Astrocyte of the cerebellum (primary cell): ENCODE results near the gene HJV.

Source experiments
- DNase-seq: peaks from one replicate; pipeline ENCODE4 v3.0.0-alpha.2; 2011; ENCODE audit warnings: low read depth
- H3K4me3 ChIP-seq: 2 replicates; pipeline ENCODE4 v1.5.1; 2011; ENCODE audit warnings: mild to moderate bottlenecking, low read depth, low read length, moderate library complexity
- CTCF ChIP-seq: IDR thresholded peaks from 2 replicates; pipeline ENCODE4 v1.5.1; 2012; ENCODE audit warnings: low read length, low read depth, moderate library complexity, mild to moderate bottlenecking; ENCODE audit errors: missing control alignments
- in situ Hi-C: cut with HindIII; loops from 2 replicates; pipeline ENCODE4 v1.10.0; 2017; ENCODE audit warnings: low sequenced_read_pairs

The HJV gene

DNA sequence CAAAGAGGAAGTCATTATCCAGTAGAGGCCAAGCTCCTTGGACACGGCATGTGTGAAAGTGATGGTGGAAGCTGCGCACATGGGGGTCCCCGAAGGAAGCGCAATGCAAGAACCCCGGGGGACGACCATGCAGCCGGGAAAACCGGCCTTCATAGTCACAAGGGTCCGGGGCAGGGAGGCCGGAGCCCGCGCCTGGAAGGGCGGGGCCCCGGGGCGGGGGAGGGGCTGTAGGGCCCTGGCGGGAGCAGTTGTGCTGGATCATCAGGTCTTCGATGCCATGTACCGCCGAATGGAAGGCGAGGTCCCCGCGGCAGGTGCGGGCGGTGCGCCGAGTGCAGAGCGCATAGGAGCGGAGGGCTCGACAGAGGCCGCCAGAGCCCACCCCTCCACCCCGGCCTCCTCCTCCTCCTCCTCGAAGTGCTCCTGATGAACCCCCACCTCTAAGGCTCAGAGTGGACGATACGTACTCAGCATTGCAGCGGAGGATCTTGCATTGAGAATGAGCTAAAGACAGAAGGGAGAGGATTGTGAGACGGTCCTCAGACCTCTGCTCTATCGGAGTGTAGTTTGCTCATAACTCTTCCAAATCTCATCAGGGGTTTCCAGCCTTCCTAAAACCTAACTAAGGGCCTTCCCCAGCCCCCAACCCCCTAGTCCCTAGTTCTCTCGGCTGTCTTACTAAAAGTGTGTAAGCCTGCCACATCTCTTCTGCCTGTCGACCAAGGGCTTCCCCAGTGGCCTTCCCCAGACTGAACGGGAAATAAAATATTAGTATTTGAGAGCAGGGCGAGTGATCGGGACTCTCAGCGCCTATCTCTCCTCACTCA, 2.1 kb downstream of the HJV start:
- TF ChIP-seq CTCF, result no peak
- no peak for DNase-seq
- peak overlapping the region; percentile 4 for H3K4me3 ChIP-seq
- in situ Hi-C loops, result no loop called here

DNA sequence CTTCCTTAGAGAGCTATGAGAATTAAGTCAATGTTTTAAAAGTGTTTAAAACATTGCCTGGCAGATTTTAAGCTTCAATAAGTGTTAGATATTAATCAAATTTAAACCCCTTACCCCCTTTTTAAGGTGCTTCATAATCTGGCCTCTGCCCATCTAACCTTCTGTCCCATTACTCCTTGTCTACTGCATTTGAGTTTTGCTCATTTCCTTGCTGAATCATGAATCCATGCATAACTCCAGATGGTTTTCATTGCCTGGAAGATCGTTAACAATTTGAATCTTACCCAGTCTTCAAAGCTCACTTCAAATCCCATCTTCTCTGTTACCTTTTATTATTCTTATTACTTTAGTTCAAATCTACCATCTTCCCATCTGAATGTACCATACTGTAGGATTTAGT, 4.6 kb downstream of the HJV start:
- no peak for TF ChIP-seq CTCF
- no peak for DNase-seq
- H3K4me3 ChIP-seq, result no peak overlapping the region
- in situ Hi-C loops, result no loop called here

DNA sequence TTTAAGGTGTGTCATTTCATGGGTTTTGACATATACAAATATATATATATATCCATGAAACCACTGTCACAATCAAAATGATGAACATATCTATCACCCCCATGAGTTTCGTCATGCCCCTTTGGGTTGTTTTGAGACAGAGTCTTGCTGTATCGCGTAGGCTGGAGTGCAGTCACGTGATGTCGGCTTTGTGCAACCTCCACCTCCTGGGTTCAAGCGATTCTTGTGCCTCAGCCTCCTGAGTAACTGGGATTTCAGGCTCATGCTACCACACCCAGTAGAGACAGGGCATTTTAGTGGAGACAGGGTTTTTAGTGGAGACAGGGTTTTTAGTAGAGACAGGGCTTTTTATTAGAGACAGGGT, 8.0 kb downstream of the HJV start:
- no peak for DNase-seq
- in situ Hi-C loops, result no loop called here
- TF ChIP-seq CTCF, result no peak
- H3K4me3 ChIP-seq, result no peak overlapping the region

- H3K4me3 ChIP-seq, result no peak overlapping the region
- in situ Hi-C loops, result no loop called here
- peak; percentile 73 for TF ChIP-seq CTCF
- peak; percentile 77 for DNase-seq
Observed at GRCh38 chr1:146012703-146013558, 8.6 kb downstream of the HJV start.

DNA sequence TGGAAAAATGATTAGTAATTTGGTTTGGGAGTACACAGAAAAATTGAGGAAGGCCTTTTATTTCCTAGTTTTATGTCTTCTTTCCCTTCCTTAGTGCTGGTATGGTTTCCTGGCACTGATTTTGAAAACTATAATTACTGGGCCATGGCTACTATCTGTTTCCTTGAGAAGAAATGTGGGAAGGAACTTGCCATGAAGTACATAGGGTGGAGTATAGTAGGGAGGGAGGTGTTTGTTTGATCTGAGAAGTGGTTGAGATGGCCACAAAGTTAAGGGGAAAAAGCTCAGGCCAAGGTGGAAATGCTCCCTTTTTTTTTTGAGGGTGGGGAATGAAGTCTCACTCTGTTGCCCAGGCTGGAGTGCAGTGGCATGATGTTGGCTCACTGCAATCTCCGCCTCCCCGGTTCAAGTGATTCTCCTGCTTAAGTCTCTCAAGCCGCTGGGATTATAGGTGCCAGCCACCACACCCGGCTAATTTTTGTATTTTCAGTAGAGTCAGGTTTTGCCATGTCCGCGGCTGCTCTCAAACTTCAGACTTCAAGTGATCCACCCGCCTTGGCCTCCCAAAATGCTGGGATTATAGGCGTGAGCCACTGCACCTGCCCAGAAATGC, 11.3 kb downstream of the HJV start:
- H3K4me3 ChIP-seq, result no peak overlapping the region
- TF ChIP-seq CTCF, result no peak
- DNase-seq, result no peak
- in situ Hi-C loops, result no loop called here

- TF ChIP-seq CTCF, result no peak
- no peak overlapping the region for H3K4me3 ChIP-seq
- in situ Hi-C loops, result no loop called here
- no peak for DNase-seq
Observed at GRCh38 chr1:146007489-146008133, 13.9 kb downstream of the HJV start.
